HG03045 (cell line): Measurements from ENCODE around the gene UPK3B.
"Not testable (repeated sequence)": the region's sequence is repeated elsewhere in the genome, so short reads cannot be mapped to it uniquely, and the experiment has no call there.

Source experiments
- ATAC-seq: cut with Tn5 transposase; IDR thresholded peaks from one replicate; pipeline ENCODE4 v1.9.1; 2021; ENCODE audit warnings: mild to moderate bottlenecking, moderate library complexity; ENCODE audit not compliant: unreplicated experiment

The UPK3B gene

DNA sequence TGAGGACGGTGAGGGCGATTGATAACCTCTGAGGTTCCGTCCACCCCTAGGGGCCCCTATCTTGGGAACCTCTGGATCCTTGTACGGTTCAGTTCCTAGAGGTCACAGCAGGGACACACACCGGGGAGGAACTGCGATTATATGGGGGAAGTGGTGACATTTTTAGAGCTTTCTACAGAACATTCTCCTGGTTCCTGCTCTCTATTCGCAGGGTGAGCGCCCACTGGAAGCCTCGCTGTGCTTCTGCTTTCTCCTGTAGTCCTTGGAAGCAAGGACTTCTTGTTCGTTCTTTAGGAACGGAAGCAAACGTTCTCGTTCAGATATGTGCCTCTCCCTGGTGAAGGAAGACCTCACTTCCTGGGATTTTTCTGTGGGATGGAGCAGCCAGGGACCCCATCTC, 22.4 kb upstream of the UPK3B start:
- not testable (repeated sequence) for ATAC-seq

DNA sequence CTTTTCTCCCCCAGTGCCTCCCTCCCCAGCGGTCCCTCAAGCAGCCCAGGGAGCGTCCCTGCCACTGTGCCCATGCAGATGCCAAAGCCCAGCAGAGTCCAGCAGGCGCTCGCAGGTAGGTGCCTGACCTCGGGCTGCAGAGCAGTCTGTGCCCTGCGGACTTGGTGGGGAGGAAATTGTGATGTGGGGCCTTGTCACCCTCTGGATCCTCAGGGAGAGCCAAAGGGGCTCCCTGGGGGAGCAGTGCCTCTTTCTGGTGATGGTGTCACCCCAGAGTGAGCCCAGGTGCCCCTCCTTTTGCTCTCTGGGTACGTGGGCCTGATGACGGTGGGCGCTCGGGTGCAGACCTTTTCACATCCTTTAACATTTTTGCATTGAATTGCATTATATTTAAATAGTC, 18.2 kb upstream of the UPK3B start:
- not testable (repeated sequence) for ATAC-seq

- not testable (repeated sequence) for ATAC-seq
These were observed 14.6 kb upstream of the UPK3B start for GRCh38 chr7:76495717-76496116.

GRCh38 chr7:76497918-76498582, 12.3 kb upstream of the UPK3B start:
- ATAC-seq = not testable (repeated sequence)

- ATAC-seq = not testable (repeated sequence)
These were observed 11.7 kb upstream of the UPK3B start for GRCh38 chr7:76498583-76499200.

DNA sequence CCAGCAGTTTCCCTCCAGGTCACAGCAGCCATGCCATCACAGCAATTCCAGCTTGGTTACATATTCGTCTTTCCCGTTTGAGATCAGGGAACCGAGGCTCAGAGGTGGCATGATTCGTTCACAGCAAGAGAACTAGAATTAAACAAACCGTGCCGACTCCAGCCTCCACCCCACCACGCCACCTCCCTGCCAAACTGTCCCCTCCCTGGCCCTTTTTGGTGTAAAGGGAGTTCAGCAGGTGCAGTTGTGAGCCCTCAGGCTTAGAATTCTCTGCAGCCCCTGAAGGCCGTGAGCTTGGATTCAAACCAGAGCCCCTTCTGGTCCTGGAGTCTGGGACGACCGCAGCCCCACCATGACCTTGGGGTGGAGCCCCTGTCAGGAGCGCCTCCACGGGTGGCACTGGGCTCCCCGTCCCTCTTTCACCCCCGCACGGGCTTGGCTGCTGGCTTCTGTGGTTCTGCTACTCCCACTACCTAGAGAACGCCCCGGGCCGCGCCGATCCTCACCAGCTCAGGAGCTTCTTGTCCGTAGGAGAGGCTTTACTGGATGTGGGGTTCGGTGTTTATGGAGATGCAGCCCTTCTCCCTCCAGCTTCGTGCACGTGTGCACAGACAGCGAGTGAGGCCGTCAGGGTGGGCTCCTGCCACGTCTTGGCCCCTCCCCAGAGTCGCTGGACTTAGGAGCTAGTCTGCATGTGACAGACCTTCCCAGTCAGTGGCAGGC, 11.0 kb upstream of the UPK3B start:
- ATAC-seq = not testable (repeated sequence)

- ATAC-seq = not testable (repeated sequence)
These were observed 10.5 kb upstream of the UPK3B start for GRCh38 chr7:76499924-76500241.

GRCh38 chr7:76502224-76502623, 8.1 kb upstream of the UPK3B start:
- not testable (repeated sequence) for ATAC-seq

- ATAC-seq = not testable (repeated sequence)
These were observed 7.5 kb upstream of the UPK3B start for GRCh38 chr7:76502836-76503235.

GRCh38 chr7:76503244-76503643, 7.1 kb upstream of the UPK3B start:
- not testable (repeated sequence) for ATAC-seq

DNA sequence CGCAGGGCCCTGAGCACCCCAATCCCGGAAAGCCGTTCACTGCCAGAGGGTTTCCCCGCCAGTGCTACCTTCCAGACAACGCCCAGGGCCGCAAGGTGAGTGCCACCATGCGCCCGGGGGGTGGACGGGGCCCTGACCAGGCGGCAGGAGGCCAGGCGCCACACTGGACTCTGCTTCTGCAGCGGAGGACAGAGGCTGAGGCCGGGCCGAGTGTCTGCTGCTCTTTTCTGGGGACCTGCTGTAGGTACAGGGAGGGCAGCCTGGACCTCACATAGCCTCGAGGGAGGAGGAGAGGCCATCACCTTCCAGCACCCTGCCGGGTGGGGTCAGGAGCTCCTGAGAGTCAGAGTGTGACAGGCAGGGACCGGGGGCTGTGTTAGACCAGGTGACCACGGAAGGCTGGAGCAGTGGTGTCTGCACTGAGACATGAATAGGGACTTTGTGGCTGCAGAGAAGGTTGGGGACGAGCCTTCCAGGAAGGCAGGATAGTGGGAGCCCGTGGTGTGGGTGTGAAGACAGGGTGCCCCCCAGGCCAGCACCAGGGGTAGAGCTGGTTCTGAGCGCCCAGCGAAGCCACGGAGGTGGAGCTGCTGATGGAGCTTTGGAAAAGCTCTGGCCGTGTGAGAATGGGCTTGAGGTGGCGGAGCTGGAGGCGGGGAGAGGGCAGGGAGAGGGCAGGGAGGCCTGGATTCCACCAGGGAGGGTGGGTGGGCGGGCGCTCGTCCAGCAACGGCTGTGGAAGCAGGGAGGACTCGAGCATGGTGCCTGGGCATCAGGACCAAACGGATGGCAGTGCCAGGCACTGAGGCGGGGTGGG, 5.8 kb upstream of the UPK3B start:
- ATAC-seq = not testable (repeated sequence)

DNA sequence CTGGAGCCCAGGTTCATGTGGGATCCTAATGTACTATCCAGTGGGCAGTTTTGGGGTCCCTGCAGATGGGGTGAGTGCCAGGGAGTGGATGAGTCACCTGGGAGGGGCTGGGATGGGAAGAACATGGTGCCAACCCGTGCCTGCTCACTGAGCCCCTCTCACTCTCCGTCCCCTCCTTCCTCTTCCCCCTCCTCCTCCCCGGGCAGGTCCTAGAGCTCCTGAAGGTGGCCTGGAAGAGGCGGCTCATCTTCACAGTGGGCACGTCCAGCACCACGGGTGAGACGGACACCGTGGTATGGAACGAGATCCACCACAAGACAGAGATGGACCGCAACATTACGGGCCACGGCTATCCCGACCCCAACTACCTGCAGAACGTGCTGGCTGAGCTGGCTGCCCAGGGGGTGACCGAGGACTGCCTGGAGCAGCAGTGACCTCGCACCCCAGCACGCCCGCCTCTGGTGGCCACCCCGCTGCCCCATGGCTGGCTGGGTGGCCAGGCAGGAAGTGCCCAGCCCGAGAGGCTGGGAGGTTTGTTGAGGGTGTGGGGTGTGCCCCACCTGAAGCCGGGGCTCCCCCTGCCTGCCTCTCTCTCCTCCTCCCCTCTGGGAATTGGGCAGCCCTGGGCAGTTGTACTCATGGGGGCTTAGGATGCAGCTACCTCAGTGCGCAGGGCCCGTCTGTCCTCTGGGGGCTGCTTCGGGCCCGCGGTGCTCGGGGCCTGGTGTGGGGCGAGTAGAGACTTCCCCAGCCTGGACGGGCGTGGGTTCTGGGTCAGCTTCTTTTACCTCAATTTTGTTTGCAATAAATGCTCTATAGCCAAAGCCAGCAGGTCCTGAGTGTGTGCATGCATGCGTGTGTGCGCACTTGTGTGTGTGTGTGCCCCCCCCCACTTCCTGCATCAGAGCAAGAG, 4.9 kb upstream of the UPK3B start:
- ATAC-seq = no peak

DNA sequence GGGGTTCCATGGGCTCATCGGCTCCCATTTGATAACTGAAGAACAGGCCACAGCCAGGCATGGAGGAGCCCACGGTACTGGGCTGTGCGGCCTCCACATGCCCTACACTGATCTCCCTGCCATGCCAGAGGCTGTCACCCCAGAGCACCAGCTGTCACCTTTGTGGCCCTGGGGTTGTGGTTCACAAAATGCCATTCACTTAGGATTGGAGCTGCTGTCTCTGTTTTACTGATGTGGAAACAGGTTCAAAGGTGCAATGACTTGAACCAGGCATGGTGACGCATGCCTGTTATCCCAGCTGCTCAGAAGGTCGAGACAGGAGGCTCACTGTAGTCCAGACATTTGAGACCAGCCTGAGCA, 4.3 kb upstream of the UPK3B start:
- ATAC-seq = no peak

- ATAC-seq = not testable (repeated sequence)
These were observed 3.7 kb upstream of the UPK3B start for GRCh38 chr7:76506643-76507042.

DNA sequence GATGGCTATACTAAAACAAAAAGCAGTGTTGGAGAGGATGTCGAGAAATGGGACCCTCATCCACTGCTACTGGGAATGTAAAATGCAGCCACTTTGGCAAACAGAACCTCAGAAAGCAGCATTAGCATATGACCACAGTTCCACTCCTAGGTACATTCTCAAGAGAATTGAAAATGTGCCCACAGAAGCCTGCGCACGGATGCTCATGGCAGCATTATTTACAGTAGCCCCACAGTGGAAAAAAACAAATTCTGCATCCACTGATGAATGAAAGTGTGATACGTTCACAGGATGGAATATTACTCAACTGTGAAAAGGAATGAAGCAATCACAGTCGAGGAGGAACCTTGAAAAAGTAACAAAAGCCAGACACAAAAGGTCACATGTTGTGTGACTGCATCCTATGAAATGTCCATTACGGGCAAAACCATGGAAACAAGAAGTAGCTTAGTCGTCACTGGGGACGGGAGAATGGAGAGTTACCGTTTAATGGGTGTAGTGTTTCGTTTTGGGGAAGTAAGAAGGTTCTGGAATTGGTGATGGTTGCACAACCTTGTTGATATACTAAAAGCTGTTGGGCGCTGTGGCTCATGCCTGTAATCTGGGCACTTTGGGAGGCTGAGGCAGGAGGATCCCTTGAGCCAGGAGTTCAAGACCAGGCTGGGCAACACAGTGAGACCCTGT, 2.5 kb upstream of the UPK3B start:
- no peak for ATAC-seq

DNA sequence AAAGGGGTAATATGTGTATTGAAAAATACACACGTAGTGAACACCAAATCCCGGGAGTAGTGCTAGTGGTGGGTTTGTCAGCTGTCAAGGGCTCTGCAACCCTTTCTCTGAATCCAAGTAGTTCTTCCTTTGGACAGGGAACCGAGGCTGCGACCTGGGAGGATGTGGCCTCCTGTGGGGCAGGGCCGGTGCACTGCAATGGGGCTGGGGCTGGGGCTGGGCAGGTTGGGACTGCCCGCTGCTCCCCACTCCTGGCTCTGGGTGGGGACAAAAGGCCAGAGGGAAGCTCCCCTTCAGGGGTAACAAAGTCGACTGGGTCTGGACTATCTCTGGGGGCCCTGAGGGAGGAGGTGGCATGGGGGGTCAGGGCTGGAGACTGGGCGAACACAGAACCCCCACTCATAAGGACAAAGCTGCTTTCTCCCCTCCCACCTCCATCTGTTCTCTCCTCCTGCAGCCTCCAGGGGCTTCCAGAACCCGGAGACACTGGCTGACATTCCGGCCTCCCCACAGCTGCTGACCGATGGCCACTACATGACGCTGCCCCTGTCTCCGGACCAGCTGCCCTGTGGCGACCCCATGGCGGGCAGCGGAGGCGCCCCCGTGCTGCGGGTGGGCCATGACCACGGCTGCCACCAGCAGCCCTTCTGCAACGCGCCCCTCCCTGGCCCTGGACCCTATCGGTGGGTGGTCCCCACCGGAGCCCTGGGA, 1.0 kb downstream of the UPK3B start:
- not testable (repeated sequence) for ATAC-seq

- ATAC-seq = not testable (repeated sequence)
These were observed 1.8 kb downstream of the UPK3B start for GRCh38 chr7:76511911-76512885.
